CD4-positive, alpha-beta T cell treated with Interleukin-10 for 1 hour (primary cell): Measurements from ENCODE around the gene TBC1D22A.
"Not testable (repeated sequence)": the region's sequence is repeated elsewhere in the genome, so short reads cannot be mapped to it uniquely, and the experiment has no call there.

Experiments used
- DNase-seq: peaks from one replicate; pipeline ENCODE4 v3.0.0-alpha.2; 2020

The TBC1D22A gene

GRCh38 chr22:46774980-46775849 lies 12.8 kb downstream of the TBC1D22A start:
- no peak for DNase-seq

- no peak for DNase-seq
These were observed 13.7 kb downstream of the TBC1D22A start for GRCh38 chr22:46775850-46776826.

- no peak for DNase-seq
These were observed 14.6 kb downstream of the TBC1D22A start for GRCh38 chr22:46776876-46777608.

- no peak for DNase-seq
These were observed 15.1 kb downstream of the TBC1D22A start for GRCh38 chr22:46777609-46777970.

- DNase-seq = no peak
These were observed 16.6 kb downstream of the TBC1D22A start for GRCh38 chr22:46779023-46779422.

GRCh38 chr22:46779651-46780050 lies 17.2 kb downstream of the TBC1D22A start:
- DNase-seq = no peak

- DNase-seq = no peak
These were observed 18.0 kb downstream of the TBC1D22A start for GRCh38 chr22:46780453-46780852.

GRCh38 chr22:46781291-46781690 lies 18.8 kb downstream of the TBC1D22A start:
- DNase-seq = no peak

GRCh38 chr22:46782200-46782599 lies 19.8 kb downstream of the TBC1D22A start:
- not testable (repeated sequence) for DNase-seq

GRCh38 chr22:46783721-46784120 lies 21.3 kb downstream of the TBC1D22A start:
- no peak for DNase-seq

GRCh38 chr22:46788441-46789172 lies 26.2 kb downstream of the TBC1D22A start:
- peak; percentile 37 for DNase-seq

GRCh38 chr22:46789992-46790391 lies 27.5 kb downstream of the TBC1D22A start:
- no peak for DNase-seq

- DNase-seq = peak; percentile 88
These were observed 28.8 kb downstream of the TBC1D22A start for GRCh38 chr22:46791201-46791731.

- no peak for DNase-seq
These were observed 29.8 kb downstream of the TBC1D22A start for GRCh38 chr22:46792061-46792796.

GRCh38 chr22:46792841-46793261 lies 30.4 kb downstream of the TBC1D22A start:
- no peak for DNase-seq

GRCh38 chr22:46793497-46793896 lies 31.0 kb downstream of the TBC1D22A start:
- DNase-seq = no peak

- DNase-seq = no peak
These were observed 31.6 kb downstream of the TBC1D22A start for GRCh38 chr22:46794067-46794466.

- DNase-seq = no peak
These were observed 32.0 kb downstream of the TBC1D22A start for GRCh38 chr22:46794491-46794890.

GRCh38 chr22:46795140-46795539 lies 32.7 kb downstream of the TBC1D22A start:
- no peak for DNase-seq

- DNase-seq = no peak
These were observed 33.6 kb downstream of the TBC1D22A start for GRCh38 chr22:46795845-46796565.
